Mesenchymal stem cell (in vitro differentiated cells and primary cell): Measurements from ENCODE around the gene NEK2. TPM values are rescaled to one million over a fixed set of nuclear protein-coding genes. Genes with fewer than 3 reads are reported as not detected.

Experiments
- DNase-seq: peaks from one replicate; pipeline ENCODE4 v3.0.0-alpha.2; 2013
- H2AFZ ChIP-seq: one replicate; pipeline ENCODE4 v1.6.1; 2013; ENCODE audit warnings: low read depth, mild to moderate bottlenecking, control low read depth, inconsistent platforms, low read length, moderate library complexity
- H2AK5ac ChIP-seq: 2 replicates; pipeline ENCODE4 v1.6.1; 2013; ENCODE audit warnings: low read length, moderate library complexity, mild to moderate bottlenecking, inconsistent platforms; ENCODE audit not compliant: severe bottlenecking
- H2BK120ac ChIP-seq: one replicate; pipeline ENCODE4 v1.6.1; 2013; ENCODE audit warnings: low read depth, mild to moderate bottlenecking, inconsistent platforms, low read length, moderate library complexity
- H2BK12ac ChIP-seq, 2 experiments: one replicate each; pipeline ENCODE4 v1.6.1; 2013; ENCODE audit warnings: inconsistent platforms in 2 of 2, low read length in 2 of 2, mild to moderate bottlenecking in 2 of 2, moderate library complexity in 2 of 2, control low read depth in 1 of 2
- H2BK15ac ChIP-seq: one replicate; pipeline ENCODE4 v1.6.1; 2013; ENCODE audit warnings: mild to moderate bottlenecking, low read depth, inconsistent platforms; ENCODE audit not compliant: poor library complexity, severe bottlenecking
- H2BK5ac ChIP-seq: 2 replicates; pipeline ENCODE4 v1.6.1; 2013; ENCODE audit warnings: low read depth, mild to moderate bottlenecking, low read length, control low read depth, inconsistent platforms; ENCODE audit not compliant: poor library complexity, severe bottlenecking
- H3K14ac ChIP-seq, 2 experiments: one replicate each; pipeline ENCODE4 v1.6.1; 2013; ENCODE audit warnings: inconsistent platforms in 2 of 2, low read length in 2 of 2, control low read depth in 1 of 2, mild to moderate bottlenecking in 1 of 2, moderate library complexity in 1 of 2
- H3K18ac ChIP-seq, 2 experiments: one replicate each; pipeline ENCODE4 v1.6.1; 2013; ENCODE audit warnings: inconsistent platforms in 2 of 2, low read length in 2 of 2, control low read depth in 1 of 2, low read depth in 1 of 2, mild to moderate bottlenecking in 1 of 2
- H3K23ac ChIP-seq, 2 experiments: one replicate each; pipeline ENCODE4 v1.6.1; 2013; ENCODE audit warnings: inconsistent platforms in 2 of 2, low read length in 2 of 2, mild to moderate bottlenecking in 2 of 2, moderate library complexity in 2 of 2, control low read depth in 1 of 2
- H3K27ac ChIP-seq: 2 replicates; pipeline ENCODE4 v1.5.1; 2013; ENCODE audit warnings: mild to moderate bottlenecking, moderate library complexity, low read length, control low read depth, inconsistent platforms; ENCODE audit not compliant: poor library complexity, severe bottlenecking
- H3K27me3 ChIP-seq, 2 experiments: 2 replicates each; pipeline versions ENCODE4 v1.6.1 to v1.7.0; 2013; ENCODE audit warnings: low read length in 2 of 2, mild to moderate bottlenecking in 2 of 2, moderate library complexity in 2 of 2, control low read depth in 1 of 2, inconsistent platforms in 1 of 2; ENCODE audit not compliant: control insufficient read depth in 1 of 2, insufficient read depth in 1 of 2
- H3K36me3 ChIP-seq, 2 experiments: 2 replicates each; pipeline versions ENCODE4 v1.6.1 to v1.7.0; 2013; ENCODE audit warnings: low read length in 2 of 2, control low read depth in 1 of 2, inconsistent platforms in 1 of 2, low read depth in 1 of 2, mild to moderate bottlenecking in 1 of 2; ENCODE audit not compliant: insufficient read depth in 2 of 2, control insufficient read depth in 1 of 2
- H3K4ac ChIP-seq, 2 experiments: one replicate each; pipeline ENCODE4 v1.6.1; 2013; ENCODE audit warnings: inconsistent platforms in 2 of 2, low read length in 2 of 2, mild to moderate bottlenecking in 2 of 2, moderate library complexity in 2 of 2, control low read depth in 1 of 2, low read depth in 1 of 2
- H3K4me1 ChIP-seq: 2 replicates; pipeline ENCODE4 v1.6.1; 2013; ENCODE audit warnings: low read depth, low read length, control low read depth; ENCODE audit not compliant: control insufficient read depth, insufficient read depth
- H3K4me2 ChIP-seq: 2 replicates; pipeline ENCODE4 v1.6.1; 2013; ENCODE audit warnings: low read length, mild to moderate bottlenecking, inconsistent platforms; ENCODE audit not compliant: poor library complexity, severe bottlenecking
- H3K4me3 ChIP-seq, 2 experiments: 2 replicates each; pipeline versions ENCODE4 v1.5.1 to v1.7.0; 2013; ENCODE audit warnings: low read length in 2 of 2, mild to moderate bottlenecking in 2 of 2, control low read depth in 1 of 2, low read depth in 1 of 2; ENCODE audit not compliant: insufficient read depth in 1 of 2
- H3K79me1 ChIP-seq: replicated peaks from 2 replicates; pipeline ENCODE4 v1.6.1; 2013; ENCODE audit warnings: mild to moderate bottlenecking, control low read depth, low read length, inconsistent platforms; ENCODE audit not compliant: poor library complexity, severe bottlenecking
- H3K9ac ChIP-seq: 2 replicates; pipeline ENCODE4 v1.7.0; 2013; ENCODE audit warnings: mild to moderate bottlenecking, low read length, moderate library complexity
- H3K9me3 ChIP-seq: 2 replicates; pipeline ENCODE4 v1.7.0; 2013; ENCODE audit warnings: mild to moderate bottlenecking, low read length; ENCODE audit not compliant: control insufficient read depth
- H4K8ac ChIP-seq: one replicate; pipeline ENCODE4 v1.6.1; 2013; ENCODE audit warnings: inconsistent platforms, mild to moderate bottlenecking, low read length, moderate library complexity
- H4K91ac ChIP-seq: one replicate; pipeline ENCODE4 v1.6.1; 2013; ENCODE audit warnings: mild to moderate bottlenecking, low read length, inconsistent platforms
- WGBS: methylation state at CpG from one replicate; pipeline ENCODE4 v1.1.7; 2013; ENCODE audit warnings: mixed read lengths; 5-methylcytosine and 5-hydroxymethylcytosine counted together
- polyA plus RNA-seq, 2 experiments: library from polyadenylated mRNA; stranded (reverse); fragments of 200-250 nt; gene quantifications; one replicate each; pipeline ENCODE4 v1.2.3, GENCODE V29; 2013

NEK2 gene
- polyA plus RNA-seq (2013, experiment 1 of 2): 1.8 TPM
- polyA plus RNA-seq (2013, experiment 2 of 2): 2.1 TPM

DNA sequence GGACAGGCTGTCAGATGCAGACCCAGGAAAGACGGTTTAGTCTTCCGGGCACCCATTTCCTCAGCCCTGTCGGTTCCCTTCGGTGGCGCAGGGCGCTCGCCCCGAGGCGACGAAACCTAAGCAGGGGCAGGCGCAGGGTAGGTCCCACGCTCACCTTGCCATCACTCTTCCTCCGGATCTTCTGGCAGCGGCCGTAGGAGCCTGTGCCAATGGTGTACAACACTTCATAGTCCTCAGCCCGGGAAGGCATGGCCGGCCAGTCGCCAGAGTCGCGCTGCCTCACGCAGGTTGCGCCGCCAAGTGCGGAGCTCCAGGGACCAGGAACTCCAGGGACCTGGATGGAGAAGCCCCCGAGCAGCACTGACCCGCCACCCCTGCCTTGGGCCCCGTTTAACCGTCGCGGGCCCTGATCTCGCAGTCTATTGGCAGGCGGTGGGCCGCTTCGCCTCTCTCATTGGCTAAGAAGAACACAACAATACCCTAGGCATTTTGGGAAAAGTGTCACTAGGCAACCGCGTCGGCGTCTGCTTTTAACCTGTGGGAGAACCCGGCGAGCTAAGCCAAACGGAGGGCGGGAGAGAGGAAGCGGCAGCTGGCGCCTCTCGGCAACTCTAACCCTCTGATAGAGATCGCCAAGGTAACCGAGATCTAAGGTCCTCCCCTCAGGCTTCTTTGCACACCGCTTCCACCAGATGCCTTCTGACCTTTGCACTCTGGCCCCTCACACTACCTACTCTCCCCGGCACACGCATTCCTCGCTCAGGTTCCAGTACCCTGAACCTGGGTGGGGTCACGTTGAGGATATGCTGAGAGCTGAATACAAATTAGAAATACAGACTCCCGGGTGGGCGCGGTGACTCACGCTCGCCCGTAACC is at the start of gene NEK2:
Gene NEK2, minus strand, starts transcription at position 392 of the 876 bp plus-strand sequence. Its CDS starts 142 bp downstream, at position 250.
- Histone ChIP-seq H3K23ac (no peak within 1 kb of the TSS), H2BK120ac (no peak within 1 kb of the TSS), H3K9ac (peak within 1 kb of the TSS; percentile 79), H2AFZ (peak within 1 kb of the TSS; percentile 85), H3K4me1 (peaks cover 5% of the 10 kb centered on the region), H3K9me3 (no peaks in the 10 kb centered on the region), H3K18ac (no peak within 1 kb of the TSS), H3K14ac (no peak within 1 kb of the TSS), H3K4me2 (peak within 1 kb of the TSS; percentile 100), H4K91ac (no peak within 1 kb of the TSS), H3K27me3 (no peaks in the 10 kb centered on the region), H3K4ac (no peak within 1 kb of the TSS), H2BK15ac (no peak within 1 kb of the TSS), H2AK5ac (no peak within 1 kb of the TSS), H3K79me1 (peaks cover 13% of the 10 kb centered on the region), H2BK12ac (no peak within 1 kb of the TSS), H3K36me3 (no peaks in the 10 kb centered on the region), H4K8ac (no peak within 1 kb of the TSS), H3K27ac (no peak within 1 kb of the TSS), H2BK5ac (no peak within 1 kb of the TSS), H3K4me3 (peak within 1 kb of the TSS; percentile 77 to 96)
- under 1% methylated on average over 57 of the region's 58 CpGs for WGBS
- DNase-seq: peak; percentile 94

DNA sequence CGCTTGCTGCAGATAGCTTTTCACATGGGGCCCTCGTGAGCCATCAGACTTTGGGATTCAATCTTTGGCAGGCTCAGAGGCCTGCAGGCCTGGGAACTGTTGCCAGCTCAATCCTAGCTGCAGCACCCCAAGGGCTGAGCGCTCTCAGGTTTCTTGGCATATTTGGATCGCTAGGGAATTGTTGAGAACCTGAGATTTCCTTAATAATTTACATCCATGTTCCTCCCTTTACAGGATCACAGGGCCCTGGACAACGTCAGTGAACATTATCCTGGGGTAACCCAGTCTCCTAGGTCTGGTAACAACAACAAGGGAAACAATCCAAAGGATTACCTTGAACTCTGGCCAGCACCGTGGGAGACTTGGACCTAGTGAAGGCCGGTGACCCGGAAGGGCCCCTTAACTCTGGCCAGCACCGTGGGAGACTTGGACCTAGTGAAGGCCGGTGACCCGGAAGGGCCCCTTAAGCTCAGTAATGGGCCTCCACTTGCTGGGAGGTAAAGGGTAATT is 49.3 kb upstream of the NEK2 start:
- H3K4me2 ChIP-seq: no peak overlapping the region
- H4K91ac ChIP-seq: no peak overlapping the region
- no peak overlapping the region for H3K14ac ChIP-seq
- no peak overlapping the region for H3K4ac ChIP-seq
- H3K18ac ChIP-seq: no peak overlapping the region
- no peak overlapping the region for H2BK15ac ChIP-seq
- H3K9me3 ChIP-seq: no peaks in the 10 kb centered on the region
- H3K9ac ChIP-seq: no peak overlapping the region
- no peak for DNase-seq
- no peak overlapping the region for H3K23ac ChIP-seq
- H3K36me3 ChIP-seq: no peaks in the 10 kb centered on the region
- peaks cover 1% of the 10 kb centered on the region for H3K4me1 ChIP-seq
- no peak overlapping the region for H3K4me3 ChIP-seq
- no peak overlapping the region for H4K8ac ChIP-seq
- no peak overlapping the region for H2BK120ac ChIP-seq
- 87% methylated on average over 11 of the region's 11 CpGs for WGBS
- no peak overlapping the region for H2BK5ac ChIP-seq
- H3K27me3 ChIP-seq: peaks cover 4 to 15% of the 10 kb centered on the region in 2 experiments
- H3K79me1 ChIP-seq: no peaks in the 10 kb centered on the region
- H2AFZ ChIP-seq: no peak overlapping the region
- H3K27ac ChIP-seq: no peak overlapping the region
- H2AK5ac ChIP-seq: no peak overlapping the region
- H2BK12ac ChIP-seq: no peak overlapping the region

DNA sequence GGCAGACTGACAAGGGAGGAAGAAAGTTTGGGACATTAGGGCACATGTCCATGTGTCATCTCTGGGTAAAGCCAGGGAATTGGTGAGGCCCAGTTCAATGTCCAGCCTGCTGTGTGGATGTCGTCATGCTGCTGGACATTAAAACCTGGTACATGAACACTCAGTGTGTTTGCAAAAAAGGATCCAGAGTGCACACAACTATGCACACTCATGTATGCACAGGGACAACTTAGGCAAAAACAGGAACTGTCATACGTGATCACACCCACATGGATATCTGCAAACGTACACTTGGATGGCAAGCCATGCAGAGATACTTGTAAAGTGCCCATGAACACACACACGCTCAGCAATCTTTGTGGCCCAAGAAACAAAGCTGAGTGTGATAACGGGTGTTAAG is 47.9 kb upstream of the NEK2 start:
- Histone ChIP-seq H2AK5ac (no peak overlapping the region), H3K14ac (no peak overlapping the region), H4K8ac (no peak overlapping the region), H2BK120ac (no peak overlapping the region), H2BK5ac (no peak overlapping the region), H3K4ac (no peak overlapping the region), H3K4me2 (no peak overlapping the region), H3K4me1 (no peaks in the 10 kb centered on the region), H3K27me3 (peaks cover 4 to 15% of the 10 kb centered on the region in 2 experiments), H3K36me3 (no peaks in the 10 kb centered on the region), H2BK12ac (no peak overlapping the region), H3K27ac (no peak overlapping the region), H2BK15ac (no peak overlapping the region), H3K23ac (no peak overlapping the region), H3K18ac (no peak overlapping the region), H3K9ac (no peak overlapping the region), H3K79me1 (no peaks in the 10 kb centered on the region), H2AFZ (no peak overlapping the region), H3K4me3 (no peak overlapping the region), H4K91ac (no peak overlapping the region), H3K9me3 (no peaks in the 10 kb centered on the region)
- 91% methylated on average over 5 of the region's 5 CpGs for WGBS
- DNase-seq: no peak
